ENCODE data around the gene LRIG2. TPM values are rescaled to one million over a fixed set of nuclear protein-coding genes. Genes with fewer than 3 reads are reported as not detected.
A peak's percentile ranks its signal among the peaks of the same experiment; 100 is the strongest.

Gene LRIG2
- polyA plus RNA-seq, 3 donors = 16.5 to 21.4 (median 16.9) TPM

- no peak for DNase-seq (ENCODE audit: extremely low read depth in 1 of 11, low read depth in 9 of 11, low spot score in 4 of 11)
Measured at GRCh38 chr1:113103048-113103447, 30.1 kb downstream of the LRIG2 start.

- DNase-seq (ENCODE audit: extremely low read depth in 1 of 11, low read depth in 9 of 11, low spot score in 4 of 11) = no peak
Measured at GRCh38 chr1:113103977-113104376, 31.0 kb downstream of the LRIG2 start.

GRCh38 chr1:113106910-113107309, 33.9 kb downstream of the LRIG2 start:
- no peak for DNase-seq (ENCODE audit: extremely low read depth in 1 of 11, low read depth in 9 of 11, low spot score in 4 of 11)

- no peak for DNase-seq (ENCODE audit: extremely low read depth in 1 of 11, low read depth in 9 of 11, low spot score in 4 of 11)
Measured at GRCh38 chr1:113109908-113110554, 37.0 kb downstream of the LRIG2 start.

DNA sequence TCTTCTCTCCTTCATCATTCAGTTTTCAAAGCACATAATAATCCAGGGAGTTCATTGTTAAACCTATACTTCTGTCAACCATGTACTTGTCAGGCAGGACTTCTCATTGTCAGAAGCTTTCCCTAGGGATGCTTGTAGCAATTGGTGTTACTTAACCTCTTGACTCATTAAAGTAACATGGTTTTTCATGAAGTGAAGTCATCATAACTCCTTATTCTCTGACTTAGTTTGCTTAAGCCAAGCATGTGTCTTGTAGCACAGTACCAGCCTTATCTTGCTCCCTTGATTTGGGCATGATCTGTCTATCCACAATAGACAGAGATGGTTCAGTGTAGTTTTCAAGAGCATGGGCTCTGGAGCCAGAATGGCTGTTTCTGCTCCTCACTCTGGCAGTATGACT, 45.3 kb downstream of the LRIG2 start:
- no peak for DNase-seq (ENCODE audit: extremely low read depth in 1 of 11, low read depth in 9 of 11, low spot score in 4 of 11)

GRCh38 chr1:113123737-113124136, 50.7 kb downstream of the LRIG2 start:
- DNase-seq (ENCODE audit: extremely low read depth in 1 of 11, low read depth in 9 of 11, low spot score in 4 of 11) = no peak

GRCh38 chr1:113124366-113124765, 51.4 kb downstream of the LRIG2 start:
- DNase-seq (ENCODE audit: extremely low read depth in 1 of 11, low read depth in 9 of 11, low spot score in 4 of 11) = no peak

- no peak for DNase-seq (ENCODE audit: extremely low read depth in 1 of 11, low read depth in 9 of 11, low spot score in 4 of 11)
Measured at GRCh38 chr1:113125517-113125916, 52.5 kb downstream of the LRIG2 start.

DNA sequence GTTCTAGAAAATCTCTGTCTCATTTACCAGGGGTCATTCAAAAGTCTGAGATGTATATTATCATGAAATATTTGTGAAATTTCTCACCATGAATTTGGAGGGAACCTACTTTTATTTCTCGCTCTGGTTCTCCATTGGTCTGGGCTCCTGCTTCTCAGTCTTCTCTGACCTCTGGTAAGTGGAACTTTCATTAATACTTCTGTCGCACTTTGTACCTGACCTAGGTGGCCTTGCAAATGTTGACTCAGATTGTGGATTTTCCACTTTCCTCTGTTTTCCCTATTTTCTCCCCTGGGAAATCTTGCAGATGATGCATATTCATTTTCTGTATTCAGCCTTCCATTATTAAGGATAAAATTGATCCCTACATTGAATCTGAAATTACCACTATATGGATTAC, 53.2 kb downstream of the LRIG2 start:
- DNase-seq (ENCODE audit: extremely low read depth in 1 of 11, low read depth in 9 of 11, low spot score in 4 of 11) = no peak

- no peak for DNase-seq (ENCODE audit: extremely low read depth in 1 of 11, low read depth in 9 of 11, low spot score in 4 of 11)
Measured at GRCh38 chr1:113128116-113128515, 55.1 kb downstream of the LRIG2 start.

- DNase-seq (ENCODE audit: extremely low read depth in 1 of 11, low read depth in 9 of 11, low spot score in 4 of 11) = no peak
Measured at GRCh38 chr1:113129529-113130185, 56.7 kb downstream of the LRIG2 start.

- no peak for DNase-seq (ENCODE audit: extremely low read depth in 1 of 11, low read depth in 9 of 11, low spot score in 4 of 11)
Measured at GRCh38 chr1:113133038-113133437, 60.0 kb downstream of the LRIG2 start.

- DNase-seq (ENCODE audit: extremely low read depth in 1 of 11, low read depth in 9 of 11, low spot score in 4 of 11) = no peak
Measured at GRCh38 chr1:113133759-113134158, 60.8 kb downstream of the LRIG2 start.

DNA sequence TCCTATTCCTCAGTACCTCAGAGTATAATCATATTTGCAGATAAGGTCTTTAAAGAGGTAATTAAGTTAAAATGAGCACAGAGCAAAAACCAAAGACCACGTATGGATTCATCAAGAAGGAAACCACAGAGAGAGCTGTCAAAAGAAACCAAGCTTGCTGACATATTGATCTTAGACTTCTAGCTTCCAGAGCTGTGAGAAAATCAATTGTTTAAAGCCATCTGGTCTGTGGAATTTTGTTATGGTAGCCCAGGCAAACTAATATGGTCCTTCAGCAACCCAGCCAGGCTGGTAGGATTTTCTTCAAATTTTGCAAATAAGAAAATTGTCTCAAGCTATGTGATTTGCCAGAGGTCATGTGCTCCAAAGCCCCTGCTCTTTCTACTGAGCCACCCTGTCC, 62.5 kb downstream of the LRIG2 start:
- no peak for DNase-seq (ENCODE audit: extremely low read depth in 1 of 11, low read depth in 9 of 11, low spot score in 4 of 11)

DNA sequence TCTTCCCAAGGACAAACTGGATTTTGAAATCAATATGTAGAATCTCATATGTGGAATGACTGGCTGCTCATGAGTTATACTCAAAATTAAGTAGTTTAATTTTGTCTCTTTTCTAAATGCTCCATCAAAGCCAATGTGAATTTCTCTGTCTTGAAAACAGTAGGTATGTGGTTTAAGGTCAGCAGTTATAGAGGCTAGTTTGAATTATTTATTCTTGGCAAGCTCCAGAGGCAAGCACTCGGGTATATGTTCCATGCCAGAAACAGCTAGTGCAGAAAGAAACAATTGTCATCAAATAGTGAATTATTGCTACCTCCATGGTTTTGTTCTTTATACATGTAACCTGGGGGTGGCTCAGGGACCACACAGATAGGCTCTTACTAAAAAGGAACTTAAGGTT, 63.5 kb downstream of the LRIG2 start:
- no peak for DNase-seq (ENCODE audit: extremely low read depth in 1 of 11, low read depth in 9 of 11, low spot score in 4 of 11)

DNA sequence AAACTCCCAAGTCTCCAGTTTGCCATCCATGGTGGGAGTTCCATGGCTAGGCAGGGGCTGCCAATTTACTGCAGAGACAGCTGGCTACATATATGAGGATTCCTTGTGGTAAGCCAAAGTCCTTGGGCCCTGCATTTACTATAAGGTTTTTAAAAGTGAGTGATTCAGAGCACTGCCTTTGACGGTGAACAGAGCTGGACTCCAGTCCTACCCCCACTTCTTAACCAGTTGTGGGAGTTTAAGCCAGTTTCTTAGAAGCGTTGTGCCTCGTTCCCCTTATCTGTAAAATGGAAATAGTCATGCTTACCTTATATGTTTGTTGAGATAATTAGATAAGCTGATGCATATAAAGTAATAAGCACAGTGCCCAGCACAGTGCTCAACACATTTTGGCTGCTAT, 64.6 kb downstream of the LRIG2 start:
- DNase-seq (ENCODE audit: extremely low read depth in 1 of 11, low read depth in 9 of 11, low spot score in 4 of 11) = no peak

DNA sequence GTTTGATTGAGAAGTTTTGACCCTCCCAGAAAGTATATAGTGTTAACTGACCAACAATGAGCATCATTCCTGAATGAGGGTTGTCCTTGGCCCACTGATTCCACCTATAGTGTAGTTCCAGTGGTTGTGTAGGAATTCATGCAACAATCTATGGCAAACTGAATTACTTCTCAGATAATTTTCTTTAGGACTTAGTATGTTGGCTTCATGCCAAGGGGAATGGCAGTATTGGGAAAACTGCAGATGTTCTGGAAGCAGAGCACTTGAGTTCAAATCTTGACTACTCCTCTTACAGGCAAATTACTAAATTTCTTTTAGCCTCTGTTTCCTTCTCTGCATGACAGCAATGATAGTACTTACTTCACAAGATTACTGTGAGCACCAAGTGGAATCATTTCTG, 65.8 kb downstream of the LRIG2 start:
- DNase-seq (ENCODE audit: extremely low read depth in 1 of 11, low read depth in 9 of 11, low spot score in 4 of 11) = no peak

DNA sequence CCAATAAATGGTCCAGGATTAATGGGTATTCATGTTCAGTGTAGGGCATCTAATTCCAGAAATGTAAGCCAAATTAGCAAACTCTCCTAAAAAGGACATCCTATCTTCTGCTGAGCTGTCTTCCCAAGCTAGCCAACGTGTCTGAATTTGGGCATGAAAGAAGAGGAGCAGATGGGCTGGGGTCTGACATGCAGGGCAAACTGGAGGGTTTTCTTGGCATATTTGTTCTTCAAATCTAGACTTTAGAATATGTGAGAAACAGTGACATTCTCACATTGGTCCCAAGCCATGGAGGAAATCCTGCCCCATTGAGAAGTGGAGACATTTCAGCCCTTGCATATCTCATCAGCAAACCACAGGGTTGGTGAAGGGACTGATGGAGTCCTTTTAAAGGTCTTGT, 67.2 kb downstream of the LRIG2 start:
- DNase-seq (ENCODE audit: extremely low read depth in 1 of 11, low read depth in 9 of 11, low spot score in 4 of 11) = no peak

DNA sequence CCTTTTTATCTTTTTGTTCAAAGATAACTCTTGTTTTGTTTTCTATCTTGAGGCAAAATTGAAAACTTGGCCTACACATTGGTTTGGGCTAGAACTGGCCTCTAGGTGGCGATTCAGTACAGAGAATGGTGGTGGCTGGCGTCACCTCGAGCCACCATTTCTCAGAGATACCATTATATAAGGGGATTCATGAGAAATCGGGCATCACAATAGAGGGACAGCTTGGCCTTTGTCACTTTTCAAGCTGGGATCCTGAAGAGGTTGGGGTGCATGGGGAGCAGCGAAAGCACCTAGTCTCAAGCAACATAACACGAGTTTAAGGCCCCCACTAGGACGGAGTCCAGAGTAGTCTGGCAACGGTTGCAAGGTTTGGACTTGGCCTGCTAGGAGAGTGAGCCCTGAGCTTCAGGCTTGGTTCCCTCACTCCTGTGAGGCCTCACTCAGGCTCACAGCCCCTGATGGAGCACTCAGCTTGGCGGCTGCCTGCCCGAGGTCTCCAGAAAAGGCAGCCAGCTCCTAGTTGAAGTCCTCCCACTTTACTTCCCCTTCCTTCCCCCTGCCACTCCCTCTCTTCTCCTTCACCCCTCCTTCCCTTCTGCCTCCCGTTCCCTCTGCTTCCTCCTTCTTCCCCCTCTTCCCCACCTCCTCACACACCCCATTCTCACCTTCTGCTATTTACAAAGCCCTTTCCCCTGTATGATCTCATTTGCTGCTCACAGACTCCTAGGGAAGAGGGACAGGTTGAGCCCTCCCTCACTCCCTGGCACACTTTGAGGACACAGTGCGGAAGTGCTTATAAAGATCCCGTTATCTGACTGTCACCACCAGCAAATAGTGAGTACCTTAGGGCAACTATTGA, 67.8 kb downstream of the LRIG2 start:
- DNase-seq (ENCODE audit: extremely low read depth in 1 of 11, low read depth in 9 of 11, low spot score in 4 of 11) = peak; percentile 22 to 62 (median 53)
